Gastroesophageal sphincter (tissue), 4 donors: ENCODE measurements around the gene IQGAP3. TPM values are rescaled to one million over a fixed set of nuclear protein-coding genes. Genes with fewer than 3 reads are reported as not detected.

ENCODE experiments used
- ATAC-seq: fragments of 150-250 bp; one replicate; pipeline ENCODE4 v1.9.1; 2016; ENCODE audit warnings: mild to moderate bottlenecking, moderate library complexity
- H3K27ac ChIP-seq, 4 donors: fragments of 200-600 bp; sonication (generic) in 3 of 4; 1 replicate in 3 of 4; 2 replicates in 1 of 4; pipeline ENCODE4 v1.5.1; 2016 to 2019
- H3K27me3 ChIP-seq: fragments of 200-600 bp; sonication (generic); one replicate; pipeline ENCODE4 v1.5.1; 2019
- H3K36me3 ChIP-seq, 2 donors: fragments of 200-600 bp; sonication (generic); one replicate each; pipeline ENCODE4 v1.5.1; 2019; ENCODE audit warnings: control low read depth in 1 of 2
- H3K4me1 ChIP-seq, 3 donors: fragments of 200-600 bp; sonication (generic); 1 replicate in 2 of 3; 2 replicates in 1 of 3; pipeline ENCODE4 v1.5.1; 2016 to 2019; ENCODE audit warnings: control low read depth in 2 of 3
- H3K4me3 ChIP-seq, 2 donors: fragments of 200-600 bp; sonication (generic); one replicate each; pipeline ENCODE4 v1.5.1; 2019; ENCODE audit warnings: mild to moderate bottlenecking in 1 of 2, moderate library complexity in 1 of 2
- H3K9me3 ChIP-seq, 3 donors: fragments of 200-600 bp; sonication (generic); one replicate each; pipeline ENCODE4 v1.5.1; 2017 to 2019; ENCODE audit warnings: control low read depth in 2 of 3
- EP300 ChIP-seq: sonication (generic); formaldehyde crosslinking; IDR thresholded peaks from one replicate; pipeline ENCODE4 v1.6.1; 2017; ENCODE audit warnings: antibody characterized with exemption, mild to moderate bottlenecking
- POLR2A ChIP-seq, 2 donors: fragments of 450-650 bp; IDR thresholded peaks; one replicate each; pipeline ENCODE4 v1.6.1; 2017; ENCODE audit warnings: antibody characterized with exemption in 2 of 2, mild to moderate bottlenecking in 2 of 2, moderate library complexity in 1 of 2
- POLR2AphosphoS5 ChIP-seq: sonication (generic); formaldehyde crosslinking; IDR thresholded peaks from one replicate; pipeline ENCODE4 v1.6.1; 2017; ENCODE audit warnings: antibody characterized with exemption
- WGBS, 2 donors: methylation state at CpG; one replicate each; pipeline ENCODE4 v1.1.5; 2018; ENCODE audit warnings: low coverage in 1 of 2; 5-methylcytosine and 5-hydroxymethylcytosine counted together
- total RNA-seq, 4 donors: library from RNA; depleted of rRNA; stranded (reverse); fragments of >200 nt; gene quantifications; one replicate each; pipeline ENCODE4 v1.1.0, GENCODE V29; 2016
- TF ChIP-seq, protein P1 (sequence below), 4 experiments: fragments of 200-600 bp in 2 of 4; fragments of 450-650 bp in 2 of 4; sonication (generic) in 1 of 4; IDR thresholded peaks; one replicate each; pipeline ENCODE4 v1.5.1; 2017 to 2019; ENCODE audit warnings: antibody characterized with exemption in 4 of 4, mild to moderate bottlenecking in 2 of 4, moderate library complexity in 2 of 4

The IQGAP3 gene
- total RNA-seq, 4 donors from 2014 or later = 0.27 to 0.58 (median 0.42) TPM; not detected in 1

DNA sequence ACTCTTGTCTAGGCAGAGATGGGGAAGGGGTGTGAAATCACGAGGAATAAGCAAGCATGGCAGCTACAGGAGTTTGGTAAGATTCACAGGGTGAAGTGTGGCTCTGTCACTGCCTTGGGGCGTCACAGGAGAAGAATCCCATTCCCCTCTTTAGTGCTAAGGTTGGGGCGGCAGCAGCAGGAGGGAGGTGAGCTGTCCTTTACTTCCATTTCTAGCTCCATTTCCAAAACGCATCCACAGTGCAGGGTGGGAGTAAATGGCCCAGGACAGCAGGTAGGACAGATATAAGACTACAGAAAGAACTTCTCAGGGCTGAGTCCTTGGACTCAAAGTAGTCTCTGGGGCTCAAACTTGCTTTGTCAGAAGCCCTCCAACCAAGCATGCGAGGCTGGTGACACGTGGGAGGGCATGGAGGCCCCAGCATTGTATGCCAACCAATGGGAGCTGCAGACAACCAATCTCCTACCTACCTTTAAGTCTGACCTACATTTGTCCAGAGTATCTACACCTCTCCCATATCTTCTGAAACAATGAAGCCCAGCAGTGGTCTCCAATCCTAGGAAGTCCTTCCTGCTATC, 80.3 kb downstream of the IQGAP3 start:
- H3K27ac ChIP-seq = peak overlapping the region in 3 of 4 donors; percentile 96 to 100 (median 99)
- H3K4me3 ChIP-seq = peak overlapping the region in 1 of 2 donors; percentile 26
- TF ChIP-seq POLR2AphosphoS5 (no peak), POLR2A (IDR thresholded peaks at IDR 0.05) (no peak), EP300 (no peak)
- TF ChIP-seq, protein P1, sequence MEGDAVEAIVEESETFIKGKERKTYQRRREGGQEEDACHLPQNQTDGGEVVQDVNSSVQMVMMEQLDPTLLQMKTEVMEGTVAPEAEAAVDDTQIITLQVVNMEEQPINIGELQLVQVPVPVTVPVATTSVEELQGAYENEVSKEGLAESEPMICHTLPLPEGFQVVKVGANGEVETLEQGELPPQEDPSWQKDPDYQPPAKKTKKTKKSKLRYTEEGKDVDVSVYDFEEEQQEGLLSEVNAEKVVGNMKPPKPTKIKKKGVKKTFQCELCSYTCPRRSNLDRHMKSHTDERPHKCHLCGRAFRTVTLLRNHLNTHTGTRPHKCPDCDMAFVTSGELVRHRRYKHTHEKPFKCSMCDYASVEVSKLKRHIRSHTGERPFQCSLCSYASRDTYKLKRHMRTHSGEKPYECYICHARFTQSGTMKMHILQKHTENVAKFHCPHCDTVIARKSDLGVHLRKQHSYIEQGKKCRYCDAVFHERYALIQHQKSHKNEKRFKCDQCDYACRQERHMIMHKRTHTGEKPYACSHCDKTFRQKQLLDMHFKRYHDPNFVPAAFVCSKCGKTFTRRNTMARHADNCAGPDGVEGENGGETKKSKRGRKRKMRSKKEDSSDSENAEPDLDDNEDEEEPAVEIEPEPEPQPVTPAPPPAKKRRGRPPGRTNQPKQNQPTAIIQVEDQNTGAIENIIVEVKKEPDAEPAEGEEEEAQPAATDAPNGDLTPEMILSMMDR (IDR thresholded peaks at IDR 0.05) = no peak
- no peaks in the 10 kb centered on the region for H3K27me3 ChIP-seq
- H3K9me3 ChIP-seq = no peaks in the 10 kb centered on the region
- no peak for ATAC-seq
- peaks cover 0 to 4% of the 10 kb centered on the region in 2 donors for H3K36me3 ChIP-seq
- 20 to 76% methylated on average over 1 to 5 of the region's 6 CpGs for WGBS, 2 donors
- H3K4me1 ChIP-seq = peaks cover 21 to 100% (median 90%) of the 10 kb centered on the region in 3 donors

DNA sequence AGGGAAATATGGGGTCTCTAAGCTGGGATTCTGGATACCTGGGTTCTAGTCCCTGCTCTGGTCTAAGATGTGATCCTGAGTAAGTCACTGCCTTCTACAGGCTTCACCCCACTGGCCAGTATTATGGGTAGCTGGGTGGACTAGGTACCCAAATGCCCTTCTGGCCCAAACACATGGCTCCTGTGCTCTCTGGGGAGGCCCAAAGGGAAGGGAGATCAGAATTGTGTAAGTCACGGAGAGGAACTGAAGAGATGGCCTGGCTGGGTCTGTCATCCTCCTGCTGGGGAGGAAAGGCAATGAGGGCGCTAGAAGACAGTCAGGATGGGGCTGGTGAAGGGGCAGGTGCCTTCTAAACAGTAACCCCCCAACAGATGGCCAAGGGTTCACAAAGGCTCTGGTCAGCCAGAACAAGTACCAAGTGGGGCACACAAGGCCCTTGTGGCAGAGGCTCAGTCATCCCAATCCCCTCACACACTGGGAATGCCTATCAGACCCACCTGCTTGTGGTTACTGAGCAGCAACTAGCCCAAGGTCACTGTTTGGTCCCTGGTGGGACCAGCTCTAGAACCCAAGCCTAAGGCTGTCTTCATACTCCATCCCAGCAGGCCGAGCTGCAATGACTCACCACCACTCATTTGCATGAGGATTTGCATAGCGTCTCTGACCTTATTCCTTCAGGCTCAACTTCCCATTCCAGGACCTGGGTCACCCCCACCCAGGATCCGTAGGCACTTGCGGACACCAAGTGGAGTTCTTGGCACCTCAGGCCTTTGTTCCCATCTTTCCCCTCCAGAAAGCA, 81.0 kb downstream of the IQGAP3 start:
- H3K36me3 ChIP-seq = peaks cover 0 to 4% of the 10 kb centered on the region in 2 donors
- no peak for ATAC-seq
- peak overlapping the region; percentile 40 to 100 (median 98) for H3K27ac ChIP-seq
- peaks cover 21 to 100% (median 87%) of the 10 kb centered on the region in 3 donors for H3K4me1 ChIP-seq
- WGBS, 2 donors = 66% methylated on average over 3 to 5 of the region's 6 CpGs
- H3K9me3 ChIP-seq = no peaks in the 10 kb centered on the region
- H3K4me3 ChIP-seq = peak overlapping the region in 1 of 2 donors; percentile 37
- TF ChIP-seq POLR2AphosphoS5 (no peak), EP300 (no peak), POLR2A (IDR thresholded peaks at IDR 0.05) (no peak)
- TF ChIP-seq, protein P1 (IDR thresholded peaks at IDR 0.05) = no peak
- no peaks in the 10 kb centered on the region for H3K27me3 ChIP-seq

DNA sequence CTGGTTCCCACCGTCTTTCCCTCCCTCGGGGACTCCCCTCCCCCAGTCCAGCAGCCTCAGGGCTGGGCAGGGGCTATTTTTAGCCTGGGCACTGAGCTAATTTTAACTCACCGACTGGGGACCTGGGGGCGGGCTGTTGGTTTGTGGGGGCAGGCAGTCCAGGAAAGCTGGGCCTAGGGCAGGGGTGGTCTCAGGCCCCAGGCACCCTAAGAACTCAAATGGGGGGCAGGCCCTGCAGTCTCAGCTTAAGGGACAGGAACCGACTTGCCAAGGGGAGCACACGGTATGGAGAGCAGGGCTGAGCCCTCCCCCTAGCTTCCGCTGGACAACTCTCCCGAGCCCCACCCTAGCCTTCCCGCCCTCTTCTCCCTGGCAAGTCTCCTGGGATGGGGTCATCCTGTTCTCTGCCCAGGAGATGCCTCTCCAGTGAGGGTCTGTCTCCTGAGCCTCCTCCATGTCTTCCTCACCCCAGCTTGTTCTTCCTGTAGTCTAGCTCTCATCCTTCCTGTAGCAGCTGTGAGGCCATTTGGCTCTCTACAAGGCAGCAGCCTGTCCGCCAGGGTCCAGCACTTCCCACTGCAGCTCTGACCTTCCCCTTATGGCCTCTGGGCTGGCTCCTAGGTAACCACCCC, 81.8 kb downstream of the IQGAP3 start:
- peaks cover 21 to 100% (median 84%) of the 10 kb centered on the region in 3 donors for H3K4me1 ChIP-seq
- 0% methylated on average over 3 to 5 of the region's 10 CpGs for WGBS, 2 donors
- ATAC-seq = peak; percentile 47
- peaks cover 0 to 4% of the 10 kb centered on the region in 2 donors for H3K36me3 ChIP-seq
- peak overlapping the region in 1 of 2 donors; percentile 37 for H3K4me3 ChIP-seq
- H3K9me3 ChIP-seq = no peaks in the 10 kb centered on the region
- no peaks in the 10 kb centered on the region for H3K27me3 ChIP-seq
- TF ChIP-seq POLR2A (IDR thresholded peaks at IDR 0.05) (no peak), POLR2AphosphoS5 (no peak), EP300 (no peak)
- TF ChIP-seq, protein P1 (IDR thresholded peaks at IDR 0.05) = peak in 3 of 4 experiments; percentile 31 to 59 (median 39)
- H3K27ac ChIP-seq = peak overlapping the region; percentile 40 to 100 (median 98)

DNA sequence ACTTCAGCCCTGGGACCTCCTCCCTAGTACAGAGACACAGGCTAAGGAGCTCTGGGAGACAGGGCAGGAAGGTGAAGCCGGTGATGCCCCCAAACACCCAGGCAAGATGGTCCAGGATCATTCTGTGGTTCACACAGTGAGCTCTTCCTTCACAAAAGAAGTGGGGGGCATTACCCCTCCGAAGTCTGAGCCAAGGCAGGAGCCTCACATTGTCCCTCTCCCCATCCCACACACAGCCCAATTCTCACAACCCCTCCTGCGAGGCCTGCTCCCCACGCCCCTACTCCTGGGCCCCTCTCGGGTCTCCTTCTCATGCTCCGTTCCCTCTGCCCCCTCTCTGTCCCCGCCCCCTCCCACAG, 82.5 kb downstream of the IQGAP3 start:
- TF ChIP-seq POLR2A (IDR thresholded peaks at IDR 0.05) (no peak), POLR2AphosphoS5 (no peak), EP300 (no peak)
- TF ChIP-seq, protein P1 (IDR thresholded peaks at IDR 0.05) = no peak
- no peaks in the 10 kb centered on the region for H3K9me3 ChIP-seq
- 13 to 17% methylated on average over 3 to 7 of the region's 7 CpGs for WGBS, 2 donors
- peaks cover 0 to 4% of the 10 kb centered on the region in 2 donors for H3K36me3 ChIP-seq
- peak overlapping the region in 1 of 2 donors; percentile 37 for H3K4me3 ChIP-seq
- peak overlapping the region; percentile 40 to 100 (median 98) for H3K27ac ChIP-seq
- peaks cover 22 to 100% (median 81%) of the 10 kb centered on the region in 3 donors for H3K4me1 ChIP-seq
- ATAC-seq = peak; percentile 5
- no peaks in the 10 kb centered on the region for H3K27me3 ChIP-seq
